ENCODE data around the gene CHFR.

DNA sequence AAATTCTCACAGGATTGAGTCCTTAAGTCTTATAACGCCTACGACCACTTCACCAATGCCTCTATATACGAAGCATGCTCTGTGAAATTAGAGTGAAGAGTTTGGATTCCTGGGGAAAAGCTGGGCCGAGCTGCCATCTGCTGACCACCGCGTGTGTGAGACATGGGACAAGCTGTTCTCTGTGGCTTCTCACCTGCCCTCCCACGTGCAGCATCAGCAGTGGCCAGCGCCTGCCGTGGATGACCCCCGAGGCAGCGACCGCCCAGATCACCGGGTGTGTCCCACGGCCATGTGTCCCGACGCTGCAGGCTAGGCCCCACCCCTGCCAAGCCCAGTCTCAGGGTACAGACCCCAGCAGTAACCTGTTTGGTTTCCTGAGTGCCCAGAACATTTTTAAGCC, 37.1 kb downstream of the CHFR start:
- no peak for TF ChIP-seq CTCF (conservative IDR thresholded peaks at IDR 0.05; ENCODE audit: low read length)
- TF ChIP-seq EZH2phosphoT487 (IDR thresholded peaks at IDR 0.05; ENCODE audit: borderline replicate concordance), result no peak

All from Loucy (cell line).